GM19099 (cell line): ENCODE data around the gene DSTYK.

ENCODE experiments used
- POLR2A ChIP-seq: IDR thresholded peaks from 3 replicates; pipeline ENCODE4 v1.6.1; 2011; ENCODE audit warnings: low read depth; ENCODE audit not compliant: insufficient read length; ENCODE audit errors: extremely low read depth

DSTYK gene

GRCh38 chr1:205246351-205247119 is 35.0 kb upstream of the DSTYK start:
- no peak for TF ChIP-seq POLR2A

- no peak for TF ChIP-seq POLR2A
These were observed 33.6 kb upstream of the DSTYK start for GRCh38 chr1:205245096-205245495.

GRCh38 chr1:205244384-205244783 is 32.9 kb upstream of the DSTYK start:
- no peak for TF ChIP-seq POLR2A

- TF ChIP-seq POLR2A: no peak
These were observed 32.1 kb upstream of the DSTYK start for GRCh38 chr1:205243350-205244191.

GRCh38 chr1:205241366-205242030 is 30.0 kb upstream of the DSTYK start:
- no peak for TF ChIP-seq POLR2A

- TF ChIP-seq POLR2A: no peak
These were observed 29.1 kb upstream of the DSTYK start for GRCh38 chr1:205240569-205240968.

- no peak for TF ChIP-seq POLR2A
These were observed 28.6 kb upstream of the DSTYK start for GRCh38 chr1:205240118-205240517.

- TF ChIP-seq POLR2A: no peak
These were observed 27.6 kb upstream of the DSTYK start for GRCh38 chr1:205239078-205239477.

GRCh38 chr1:205237526-205238484 is 26.3 kb upstream of the DSTYK start:
- no peak for TF ChIP-seq POLR2A

- TF ChIP-seq POLR2A: no peak
These were observed 25.5 kb upstream of the DSTYK start for GRCh38 chr1:205236951-205237475.

- no peak for TF ChIP-seq POLR2A
These were observed 25.0 kb upstream of the DSTYK start for GRCh38 chr1:205236526-205236925.

- no peak for TF ChIP-seq POLR2A
These were observed 24.4 kb upstream of the DSTYK start for GRCh38 chr1:205235951-205236350.

GRCh38 chr1:205232945-205233397 is 21.5 kb upstream of the DSTYK start:
- no peak for TF ChIP-seq POLR2A
